NCI-H1694 (cell line): ENCODE results near the gene MYH11.
A peak's percentile ranks its signal among the peaks of the same experiment; 100 is the strongest.
"Not testable (repeated sequence)": the region's sequence is repeated elsewhere in the genome, so short reads cannot be mapped to it uniquely, and the experiment has no call there.

Experiments
- DNase-seq: peaks from one replicate; lab custom pipeline; 2025; lab: John Stamatoyannopoulos, UW

MYH11 gene

DNA sequence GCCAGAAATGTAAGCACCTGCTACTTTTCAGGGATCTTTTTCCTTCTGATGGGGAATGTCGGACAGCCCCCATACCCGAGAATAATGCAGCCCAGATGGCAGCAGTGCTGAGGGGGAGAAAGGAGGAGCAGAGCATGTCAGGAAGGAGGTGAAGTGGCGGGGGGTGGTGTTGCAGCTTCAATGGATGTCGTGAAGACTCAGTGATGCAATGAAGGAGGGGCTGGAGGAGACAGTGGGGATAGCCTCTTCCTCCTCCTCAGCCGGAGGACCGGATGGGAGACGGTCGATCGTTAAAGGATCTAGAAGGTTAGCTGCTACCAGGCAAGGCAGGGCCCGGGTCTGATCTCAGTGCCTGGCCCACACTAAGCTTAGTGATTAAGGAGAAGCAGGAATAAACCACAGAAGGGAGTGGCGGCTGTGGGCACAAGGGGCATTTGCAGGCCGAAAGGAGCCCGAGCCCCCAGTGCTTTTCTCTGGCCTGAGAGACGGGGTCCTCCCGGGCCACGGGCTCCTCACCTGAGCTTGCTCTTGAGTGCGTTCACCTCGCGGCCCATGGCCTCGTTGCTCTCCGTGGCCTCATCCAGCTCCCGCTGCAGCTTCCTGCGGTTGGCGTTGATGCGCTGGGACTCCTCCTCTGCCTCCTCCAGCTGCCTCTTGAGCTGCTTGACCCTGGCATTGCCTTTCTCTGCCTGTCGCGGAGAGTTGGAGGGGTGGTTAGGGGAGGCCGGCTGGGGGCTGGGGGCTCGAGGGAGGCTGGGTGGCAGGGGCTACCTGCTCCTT, 142.2 kb downstream of the MYH11 start:
- DNase-seq = no peak

DNA sequence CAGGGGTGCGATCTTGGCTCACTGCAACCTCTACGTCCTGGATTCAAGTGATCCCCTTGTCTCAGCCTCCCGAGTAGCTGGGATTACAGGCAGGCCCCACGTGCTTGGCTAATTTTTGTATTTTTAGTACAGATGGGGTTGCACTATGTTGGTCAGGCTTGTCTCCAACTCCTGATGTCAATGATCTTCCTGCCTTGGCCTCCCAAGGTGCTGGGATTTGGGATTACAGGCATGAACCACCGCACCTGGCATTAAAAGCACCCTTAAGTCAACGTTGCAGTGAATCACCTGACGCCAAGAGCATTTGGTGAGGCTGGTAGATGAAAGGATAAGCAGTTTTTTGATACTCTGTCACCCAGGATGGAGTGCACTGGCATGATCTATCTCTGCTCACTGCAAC, 147.8 kb downstream of the MYH11 start:
- no peak for DNase-seq

- no peak for DNase-seq
These were observed 148.7 kb downstream of the MYH11 start for GRCh38 chr16:15708096-15708495.

DNA sequence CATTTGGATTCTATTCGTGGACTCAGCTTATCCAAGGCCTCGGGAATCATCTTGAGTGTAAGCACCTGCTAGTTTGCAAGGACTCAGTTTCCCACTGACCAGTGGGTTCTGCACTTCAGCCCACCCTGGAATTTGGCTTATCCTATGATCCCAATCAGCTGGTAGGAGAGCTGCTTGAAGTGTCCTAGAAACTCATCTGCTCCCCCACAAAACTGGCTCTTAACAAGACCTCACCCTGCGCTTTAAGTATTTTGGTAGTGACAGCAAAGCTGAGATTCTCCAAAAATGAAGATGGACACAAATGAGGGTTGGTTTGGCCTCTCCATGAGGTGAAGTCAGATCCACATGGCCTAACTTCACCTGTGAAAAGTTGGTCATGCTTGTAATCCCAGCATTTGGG, 149.5 kb downstream of the MYH11 start:
- no peak for DNase-seq

DNA sequence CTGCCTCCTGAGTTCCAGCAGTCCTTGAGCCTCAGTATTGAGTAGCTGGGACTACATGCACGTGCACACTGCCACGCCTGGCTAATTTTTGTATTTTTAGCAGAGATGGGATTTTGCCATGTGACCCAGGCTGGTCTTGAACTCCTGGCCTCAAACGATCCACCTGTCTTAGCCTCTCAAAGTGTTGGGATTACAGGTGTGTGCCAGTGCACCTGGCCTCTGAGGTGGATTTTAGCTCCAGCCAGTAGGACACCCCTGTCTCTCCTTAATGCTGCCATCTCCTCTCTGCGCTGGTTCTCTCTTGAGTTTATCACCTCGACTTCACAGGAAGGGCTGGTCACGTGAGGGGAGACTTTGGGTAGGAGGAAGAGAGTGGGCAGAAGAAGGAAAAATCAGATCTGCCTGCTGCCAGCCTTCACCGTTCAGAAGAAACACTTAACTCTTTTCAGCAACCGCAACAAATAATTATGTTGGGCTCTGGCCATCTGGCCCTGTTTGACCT, 151.7 kb downstream of the MYH11 start:
- DNase-seq = no peak

GRCh38 chr16:15704545-15704987, 152.3 kb downstream of the MYH11 start:
- peak; percentile 53 for DNase-seq

DNA sequence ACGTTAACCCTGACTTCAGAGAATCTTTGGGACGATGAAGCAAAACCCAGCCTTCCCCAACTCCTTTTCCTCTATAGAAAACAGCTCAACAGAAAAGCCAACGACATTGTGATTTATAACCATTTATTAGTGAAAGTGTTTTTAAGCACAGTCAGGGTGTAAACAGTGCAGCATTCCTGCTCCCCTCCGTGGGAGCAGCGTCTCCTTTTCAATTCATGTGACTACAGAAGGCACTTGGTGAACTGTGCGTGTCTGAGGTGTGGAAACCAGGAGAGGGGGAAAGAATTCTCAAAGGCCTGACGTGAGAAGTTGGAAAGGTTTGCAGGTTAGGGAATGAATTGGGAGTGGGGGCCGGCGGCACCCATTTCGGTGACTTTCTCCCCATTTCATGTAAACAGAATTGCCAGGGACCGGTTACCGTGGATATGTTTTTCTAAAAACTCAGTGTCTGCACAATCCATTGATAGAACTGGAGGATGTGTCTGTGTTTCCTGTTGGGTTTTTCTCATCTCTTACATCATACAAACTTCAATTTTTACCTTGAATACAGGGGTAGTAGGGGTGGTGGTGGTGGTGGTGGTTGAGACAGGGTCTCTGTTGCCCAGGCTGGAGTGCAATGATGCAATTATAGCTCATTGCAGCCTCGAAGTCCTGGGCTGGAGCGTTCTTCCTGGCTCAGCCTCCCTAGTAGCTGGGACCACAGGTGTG, 153.6 kb downstream of the MYH11 start:
- no peak for DNase-seq

- DNase-seq = no peak
These were observed 154.6 kb downstream of the MYH11 start for GRCh38 chr16:15701975-15702970.

- DNase-seq = no peak
These were observed 155.5 kb downstream of the MYH11 start for GRCh38 chr16:15701367-15701766.

GRCh38 chr16:15699819-15700218, 157.0 kb downstream of the MYH11 start:
- no peak for DNase-seq

GRCh38 chr16:15694499-15694898, 162.3 kb downstream of the MYH11 start:
- DNase-seq = no peak

DNA sequence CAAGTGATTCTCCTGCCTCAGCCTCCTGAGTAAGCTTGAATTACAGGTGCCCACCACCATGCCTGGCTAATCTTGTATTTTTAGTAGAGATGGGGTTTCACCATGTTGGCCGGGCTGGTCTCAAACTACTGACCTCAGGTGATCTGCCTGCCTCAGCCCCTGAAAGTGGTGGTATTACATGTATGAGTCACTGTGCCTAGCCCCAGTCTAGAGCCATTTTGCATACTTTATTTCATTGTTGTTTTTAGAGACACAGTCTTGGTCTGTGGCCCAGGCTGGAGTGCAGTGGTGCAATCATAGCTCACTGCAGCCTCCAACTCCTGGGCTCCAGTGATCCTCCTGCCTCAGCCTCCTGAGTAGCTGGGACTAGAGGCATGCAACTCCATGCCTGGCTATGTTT, 164.3 kb downstream of the MYH11 start:
- not testable (repeated sequence) for DNase-seq

- DNase-seq = no peak
These were observed 165.8 kb downstream of the MYH11 start for GRCh38 chr16:15691046-15691445.

DNA sequence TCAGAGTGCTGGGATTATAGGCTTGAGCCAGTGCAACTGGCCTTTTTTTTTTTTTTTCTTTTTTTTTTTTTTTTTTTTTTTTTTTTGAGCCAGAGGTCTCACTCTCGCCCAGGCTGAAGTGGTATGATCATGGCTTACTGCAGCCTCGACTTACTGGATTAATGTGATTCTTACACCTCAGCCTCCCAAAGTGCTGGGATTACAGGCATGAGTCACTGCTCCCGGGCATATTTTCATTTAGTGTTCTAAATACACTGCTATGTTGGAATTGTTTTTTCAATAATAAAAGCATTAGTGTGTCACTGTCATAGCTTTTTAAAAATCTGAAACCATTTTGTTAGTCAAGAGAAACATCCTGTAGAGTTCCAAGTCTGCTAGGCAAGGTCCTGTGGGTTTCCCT, 166.5 kb downstream of the MYH11 start:
- no peak for DNase-seq

DNA sequence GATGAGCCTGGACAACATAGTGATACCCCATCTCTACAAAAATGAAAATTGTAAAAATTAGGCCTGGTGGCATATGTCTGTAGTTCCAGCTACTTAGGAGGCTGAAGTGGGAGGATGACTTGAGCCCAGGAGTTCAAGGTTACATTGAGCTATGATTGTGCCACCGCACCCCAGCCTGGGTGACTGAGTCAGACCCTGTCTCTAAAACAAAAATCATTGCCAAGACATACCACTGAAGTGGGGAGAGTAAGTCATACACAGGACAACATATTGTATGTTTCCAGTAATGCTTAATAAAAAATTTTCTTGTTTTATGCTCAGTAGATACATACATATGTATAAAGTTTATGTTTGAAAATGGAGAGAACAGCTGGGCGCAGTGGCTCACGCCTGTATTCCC, 167.5 kb downstream of the MYH11 start:
- no peak for DNase-seq

DNA sequence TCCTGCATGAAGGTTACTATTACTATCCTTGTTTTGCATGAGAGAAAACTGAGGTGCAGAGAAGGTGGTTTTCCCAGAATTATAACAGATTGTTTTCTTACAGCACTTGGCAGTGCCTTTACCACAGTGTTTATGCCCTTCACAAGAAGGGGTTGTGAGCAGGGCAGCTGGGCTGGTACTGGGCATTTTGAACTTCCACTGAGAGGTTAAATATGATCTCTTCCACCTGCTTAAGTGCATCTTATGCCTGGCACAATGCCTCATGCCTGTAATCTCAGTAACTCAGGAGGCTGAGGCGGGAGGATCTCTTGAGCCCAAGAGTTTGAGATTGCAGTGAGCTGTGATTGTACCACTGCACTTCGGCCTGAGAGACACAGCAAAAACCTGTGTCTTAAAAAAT, 170.5 kb downstream of the MYH11 start:
- no peak for DNase-seq

- no peak for DNase-seq
These were observed 174.7 kb downstream of the MYH11 start for GRCh38 chr16:15682105-15682570.

GRCh38 chr16:15677447-15677846, 179.4 kb downstream of the MYH11 start:
- no peak for DNase-seq

GRCh38 chr16:15676506-15676905, 180.3 kb downstream of the MYH11 start:
- no peak for DNase-seq

DNA sequence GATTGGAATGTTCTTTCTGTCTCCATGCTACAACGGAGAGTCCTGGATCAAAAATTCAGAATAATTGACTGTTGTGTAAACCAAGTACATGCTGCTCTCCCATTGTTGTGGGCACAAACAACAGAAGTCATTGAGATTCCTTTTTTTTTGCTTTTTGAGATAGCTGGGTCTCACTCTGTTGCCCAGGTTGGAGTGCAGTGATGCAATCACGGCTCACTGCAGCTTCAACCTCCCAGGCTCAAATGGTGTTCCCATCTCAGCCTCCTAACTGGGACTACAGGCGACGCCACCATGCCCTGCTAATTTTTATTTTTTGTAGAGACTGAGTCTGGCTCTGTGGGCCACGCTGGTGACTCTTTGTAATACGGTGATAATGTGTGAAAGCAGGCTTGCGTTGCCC, 182.3 kb downstream of the MYH11 start:
- no peak for DNase-seq

GRCh38 chr16:15672514-15673167, 184.2 kb downstream of the MYH11 start:
- DNase-seq = no peak
